C4-2B (cell line): ENCODE measurements around the gene BCL2L1.

Source experiments
- ZFX ChIP-seq: fragments of 450-650 bp; IDR thresholded peaks from 2 replicates; pipeline ENCODE4 v1.6.1; 2017
- TF ChIP-seq, protein P1 (sequence below): fragments of 450-650 bp; conservative IDR thresholded peaks from 2 replicates; pipeline ENCODE4 v1.5.1; 2017; ENCODE audit warnings: mild to moderate bottlenecking

DNA sequence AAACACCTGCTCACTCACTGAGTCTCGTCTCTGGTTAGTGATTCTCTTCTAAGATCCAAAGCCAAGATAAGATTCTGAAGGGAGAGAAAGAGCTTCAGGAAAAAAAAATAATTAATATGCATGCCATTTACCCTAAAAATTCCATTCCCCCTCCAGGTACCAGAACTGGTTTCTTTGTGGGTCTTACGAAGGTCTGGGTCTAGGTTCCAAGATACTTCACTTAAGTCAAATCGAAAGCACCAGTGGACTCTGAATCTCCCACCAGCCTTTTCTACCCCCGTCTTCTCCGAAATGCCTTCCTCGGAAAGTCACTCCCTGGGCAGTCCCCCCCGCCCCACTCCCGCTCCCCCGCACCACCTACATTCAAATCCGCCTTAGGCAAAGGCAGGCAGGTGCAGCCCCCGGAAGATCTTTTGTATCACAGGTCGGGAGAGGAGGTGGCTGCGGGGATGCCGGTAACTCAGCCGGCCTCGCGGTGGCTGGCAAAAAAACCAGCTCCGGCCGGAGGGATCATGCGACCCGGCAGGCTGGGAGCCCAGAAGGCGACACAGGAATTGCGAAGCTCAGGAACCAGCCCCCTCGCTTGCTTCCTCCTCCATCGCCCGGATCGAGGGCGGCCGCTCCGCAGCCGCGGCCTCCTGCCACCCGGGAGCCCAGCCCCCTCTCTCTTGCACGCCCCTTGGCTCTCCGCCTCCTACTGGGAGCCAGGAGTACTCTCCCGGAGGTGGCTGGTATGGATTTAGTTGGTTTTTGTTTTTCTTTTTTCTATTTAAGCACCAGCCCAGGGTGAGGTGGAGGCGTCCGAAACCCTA lies at the start of gene BCL2L1:
- TF ChIP-seq, protein P1, sequence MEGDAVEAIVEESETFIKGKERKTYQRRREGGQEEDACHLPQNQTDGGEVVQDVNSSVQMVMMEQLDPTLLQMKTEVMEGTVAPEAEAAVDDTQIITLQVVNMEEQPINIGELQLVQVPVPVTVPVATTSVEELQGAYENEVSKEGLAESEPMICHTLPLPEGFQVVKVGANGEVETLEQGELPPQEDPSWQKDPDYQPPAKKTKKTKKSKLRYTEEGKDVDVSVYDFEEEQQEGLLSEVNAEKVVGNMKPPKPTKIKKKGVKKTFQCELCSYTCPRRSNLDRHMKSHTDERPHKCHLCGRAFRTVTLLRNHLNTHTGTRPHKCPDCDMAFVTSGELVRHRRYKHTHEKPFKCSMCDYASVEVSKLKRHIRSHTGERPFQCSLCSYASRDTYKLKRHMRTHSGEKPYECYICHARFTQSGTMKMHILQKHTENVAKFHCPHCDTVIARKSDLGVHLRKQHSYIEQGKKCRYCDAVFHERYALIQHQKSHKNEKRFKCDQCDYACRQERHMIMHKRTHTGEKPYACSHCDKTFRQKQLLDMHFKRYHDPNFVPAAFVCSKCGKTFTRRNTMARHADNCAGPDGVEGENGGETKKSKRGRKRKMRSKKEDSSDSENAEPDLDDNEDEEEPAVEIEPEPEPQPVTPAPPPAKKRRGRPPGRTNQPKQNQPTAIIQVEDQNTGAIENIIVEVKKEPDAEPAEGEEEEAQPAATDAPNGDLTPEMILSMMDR = peak; percentile 29; the same call in 1 of the 2 replicates
- TF ChIP-seq ZFX = no peak
